GM12878 (cell line): ENCODE data around the gene KRTAP2-4. TPM values are rescaled to one million over a fixed set of nuclear protein-coding genes. Genes with fewer than 3 reads are reported as not detected.

Experiments used
- ATAC-seq: fragments of 200-7000 bp; cut with Tn5 transposase; 3 replicates; pipeline ENCODE4 v1.9.1; 2020; ENCODE audit warnings: mild to moderate bottlenecking, moderate library complexity
- BruUV-seq: library from RNA; stranded (reverse); fragments of 400-500 nt; replicated peaks from 2 replicates; lab custom pipeline; 2021; lab: Mats Ljungman, UMichigan
- CTCF ChIA-PET: fragments of 300-600 bp; sonication (Branson Sonifier 250); formaldehyde crosslinking; extraction: SDS; loops from one replicate; lab custom pipeline; 2021; ENCODE audit warnings: inconsistent platforms; lab: Yijun Ruan, JAX
- POLR2A ChIA-PET: fragments of 350-600 bp; formaldehyde crosslinking; extraction: SDS; loops from one replicate; lab custom pipeline; 2021; ENCODE audit warnings: inconsistent platforms; lab: Charles Lee
- RAD21 ChIA-PET: fragments of 300-600 bp; sonication (Branson Sonifier 250); formaldehyde crosslinking; loops from one replicate; lab custom pipeline; 2023; ENCODE audit warnings: antibody characterized with exemption; ENCODE audit not compliant: unreplicated experiment; lab: Charles Lee
- SMC1A ChIA-PET: fragments of 300-600 bp; sonication (Branson Sonifier 250); formaldehyde crosslinking; loops from one replicate; lab custom pipeline; 2023; ENCODE audit not compliant: unreplicated experiment, uncharacterized antibody; lab: Charles Lee
- DNase-seq: peaks from one replicate; pipeline ENCODE4 v3.0.0-alpha.2; 2011; ENCODE audit warnings: low read depth, low spot score
- FAIRE-seq: peaks from 3 replicates; lab custom pipeline; 2011; peaks lifted over from hg19 to GRCh38; lab: Jason Lieb, UNC
- H2AFZ ChIP-seq: 2 replicates; pipeline ENCODE4 v1.6.0; 2011; ENCODE audit warnings: low read depth, low read length, control low read depth; ENCODE audit not compliant: control insufficient read depth
- H3K27ac ChIP-seq: 2 replicates; pipeline ENCODE4 v1.5.1; 2011; ENCODE audit warnings: control low read depth; ENCODE audit not compliant: control insufficient read depth, insufficient read depth
- H3K27me3 ChIP-seq, 2 experiments: replicated peaks in 1 of 2; 2 replicates each; pipeline versions ENCODE4 v1.6.0 to v1.6.1; 2011; ENCODE audit warnings: low read length in 1 of 2; ENCODE audit not compliant: control insufficient read depth in 2 of 2, insufficient read depth in 2 of 2
- H3K36me3 ChIP-seq, 2 experiments: 2 replicates each; pipeline ENCODE4 v1.5.1; 2011; ENCODE audit warnings: low read length in 1 of 2; ENCODE audit not compliant: control insufficient read depth in 2 of 2, insufficient read depth in 2 of 2
- H3K4me1 ChIP-seq: 2 replicates; pipeline ENCODE4 v1.6.1; 2011; ENCODE audit warnings: mild to moderate bottlenecking, low read length, moderate library complexity, mixed read lengths; ENCODE audit not compliant: control insufficient read depth, insufficient read depth
- H3K4me2 ChIP-seq: 2 replicates; pipeline ENCODE4 v1.6.0; 2011; ENCODE audit warnings: control low read depth; ENCODE audit not compliant: control insufficient read depth, insufficient read depth
- H3K4me3 ChIP-seq: fragments of 200-600 bp; sonication (generic); 2 replicates; pipeline ENCODE4 v1.5.1; 2016
- H3K79me2 ChIP-seq: 2 replicates; pipeline ENCODE4 v1.6.0; 2011; ENCODE audit warnings: low read length; ENCODE audit not compliant: control insufficient read depth, insufficient read depth
- H3K9ac ChIP-seq: 2 replicates; pipeline ENCODE4 v1.8.0; 2011; ENCODE audit warnings: low read length, control low read depth, mixed read lengths; ENCODE audit not compliant: control insufficient read depth, insufficient read depth
- H3K9me3 ChIP-seq: replicated peaks from 3 replicates; pipeline ENCODE4 v1.5.1; 2011; ENCODE audit warnings: mild to moderate bottlenecking, low read length; ENCODE audit not compliant: control insufficient read depth, insufficient read depth
- H4K20me1 ChIP-seq: 2 replicates; pipeline ENCODE4 v1.6.0; 2011; ENCODE audit not compliant: control insufficient read depth, insufficient read depth
- BHLHE40 ChIP-seq, 2 experiments: fragments of 450-650 bp in 1 of 2; IDR thresholded peaks; 2 replicates each; pipeline ENCODE4 v1.6.1; 2011 to 2017; ENCODE audit warnings: low read depth in 2 of 2, borderline replicate concordance in 1 of 2, improper control_type of control experiment in 1 of 2, low read length in 1 of 2, mild to moderate bottlenecking in 1 of 2
- DPF2 ChIP-seq: fragments of 450-650 bp; IDR thresholded peaks from 2 replicates; pipeline ENCODE4 v1.6.1; 2017; ENCODE audit warnings: mild to moderate bottlenecking
- IKZF1 ChIP-seq: fragments of 450-650 bp; conservative IDR thresholded peaks from 2 replicates; pipeline ENCODE4 v1.6.1; 2017; ENCODE audit warnings: antibody characterized with exemption, mild to moderate bottlenecking
- MEF2B ChIP-seq: fragments of 450-650 bp; IDR thresholded peaks from 2 replicates; pipeline ENCODE4 v1.6.1; 2018; ENCODE audit warnings: mild to moderate bottlenecking, moderate library complexity; ENCODE audit not compliant: partially characterized antibody, poor library complexity, severe bottlenecking
- PML ChIP-seq: IDR thresholded peaks from 2 replicates; pipeline ENCODE4 v1.6.1; 2012; ENCODE audit warnings: low read length, inconsistent platforms
- SMAD5 ChIP-seq: IDR thresholded peaks from 2 replicates; pipeline ENCODE4 v1.6.1; 2016; ENCODE audit warnings: antibody characterized with exemption, low read depth
- ZNF274 ChIP-seq: IDR thresholded peaks from one replicate; pipeline ENCODE4 v1.8.0; 2011; ENCODE audit not compliant: insufficient read length, insufficient read depth
- ZNF687 ChIP-seq: fragments of 450-650 bp; IDR thresholded peaks from 2 replicates; pipeline ENCODE4 v1.6.1; 2017; ENCODE audit warnings: mild to moderate bottlenecking, moderate library complexity
- WGBS: methylation state at CpG from one replicate; pipeline ENCODE4 v1.1.6; 2016; ENCODE audit warnings: low lambda C conversion rate; ENCODE audit not compliant: insufficient replicate concordance, insufficient coverage; ENCODE audit errors: missing lambda C conversion rate; 5-methylcytosine and 5-hydroxymethylcytosine counted together
- in situ Hi-C: fragments of 300-500 bp; cut with MboI; formaldehyde crosslinking; loops from 9 replicates; pipeline ENCODE4 v1.14.3; 2018; ENCODE audit warnings: mixed read lengths
- intact Hi-C: fragments of 100-400 bp; cut with micrococcal nuclease; formaldehyde crosslinking; loops from one replicate; pipeline ENCODE4 v1.14.2; 2022; ENCODE audit not compliant: unreplicated experiment
- polyA plus RNA-seq, 11 experiments: library from polyadenylated mRNA; depleted of rRNA in 4 of 11; unstranded in 6 of 11; stranded (reverse) in 5 of 11; fragments of >200 nt; fragmentation: Nextera tagmentation in 4 of 11; fragmentation: Illumina TruSeq in 1 of 11; extraction: Ambion mirVana in 4 of 11; extraction: Trizol in 1 of 11; gene quantifications; 1 replicate in 1 of 11; 2 replicates in 10 of 11; pipeline versions ENCODE4 v1.2.1 to v1.2.3, GENCODE V29; 2011 to 2016; ENCODE audit warnings: inconsistent platforms in 2 of 11, missing spikeins in 2 of 11, low read depth in 1 of 11
- total RNA-seq, 4 experiments: library from RNA; depleted of rRNA in 3 of 4; stranded (reverse); fragments of >200 nt in 3 of 4; fragmentation: Illumina TruSeq in 1 of 4; extraction: Trizol in 1 of 4; gene quantifications; 2 replicates each; pipeline versions ENCODE4 v1.2.1 to v1.2.3, GENCODE V29; 2013 to 2021
- TF ChIP-seq, protein P1 (sequence below): fragments of 450-650 bp; IDR thresholded peaks from 2 replicates; pipeline ENCODE4 v1.6.1; 2017; ENCODE audit warnings: low read depth, mild to moderate bottlenecking, moderate library complexity

The KRTAP2-4 gene
- total and polyA plus RNA-seq, 10 of the 15 experiments (the other 5 are each of a cell fraction or from before 2014, with no cell fraction given), result not detected

GRCh38 chr17:41024697-41025096 is 41.0 kb downstream of the KRTAP2-4 start:
- no peak overlapping the region for H2AFZ ChIP-seq
- no peak overlapping the region for H3K4me2 ChIP-seq
- H3K79me2 ChIP-seq, result no peaks in the 10 kb centered on the region
- no peaks in the 10 kb centered on the region for H4K20me1 ChIP-seq
- 19% methylated on average over 3 of the region's 3 CpGs for WGBS
- in situ Hi-C loops, result no loop called here
- no TSS peak for BruUV-seq
- no peak for FAIRE-seq
- no peak overlapping the region for H3K4me3 ChIP-seq
- TF ChIP-seq, protein P1, sequence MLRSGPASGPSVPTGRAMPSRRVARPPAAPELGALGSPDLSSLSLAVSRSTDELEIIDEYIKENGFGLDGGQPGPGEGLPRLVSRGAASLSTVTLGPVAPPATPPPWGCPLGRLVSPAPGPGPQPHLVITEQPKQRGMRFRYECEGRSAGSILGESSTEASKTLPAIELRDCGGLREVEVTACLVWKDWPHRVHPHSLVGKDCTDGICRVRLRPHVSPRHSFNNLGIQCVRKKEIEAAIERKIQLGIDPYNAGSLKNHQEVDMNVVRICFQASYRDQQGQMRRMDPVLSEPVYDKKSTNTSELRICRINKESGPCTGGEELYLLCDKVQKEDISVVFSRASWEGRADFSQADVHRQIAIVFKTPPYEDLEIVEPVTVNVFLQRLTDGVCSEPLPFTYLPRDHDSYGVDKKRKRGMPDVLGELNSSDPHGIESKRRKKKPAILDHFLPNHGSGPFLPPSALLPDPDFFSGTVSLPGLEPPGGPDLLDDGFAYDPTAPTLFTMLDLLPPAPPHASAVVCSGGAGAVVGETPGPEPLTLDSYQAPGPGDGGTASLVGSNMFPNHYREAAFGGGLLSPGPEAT, result no peak
- TF ChIP-seq SMAD5, result no peak
- no peak for TF ChIP-seq BHLHE40 (IDR thresholded peaks at IDR 0.05; ENCODE audit: borderline replicate concordance in 1 of 2, low read depth in 2 of 2, low read length in 1 of 2)
- no peak for TF ChIP-seq MEF2B
- no peak for TF ChIP-seq PML
- TF ChIP-seq ZNF687, result no peak
- no peak for TF ChIP-seq ZNF274
- TF ChIP-seq IKZF1, result no peak
- TF ChIP-seq DPF2, result no peak
- 0 out of 4 replicates have a peak, but pooled peaks cover 0 to 3% of the 10 kb centered on the region in 2 experiments for H3K27me3 ChIP-seq
- H3K9me3 ChIP-seq, result no peaks in the 10 kb centered on the region
- H3K27ac ChIP-seq, result no peak overlapping the region
- H3K9ac ChIP-seq, result no peak overlapping the region
- intact Hi-C loops, result no loop called here
- CTCF ChIA-PET, result no interaction called here
- no peak for DNase-seq
- POLR2A ChIA-PET, result no interaction called here
- H3K4me1 ChIP-seq, result no peaks in the 10 kb centered on the region
- SMC1A ChIA-PET, result no interaction called here
- no peaks in the 10 kb centered on the region for H3K36me3 ChIP-seq
- RAD21 ChIA-PET, result no interaction called here
- ATAC-seq, result no peak
